Suprapubic skin (tissue), 4 donors: ENCODE results near the gene MED7. TPM values are rescaled to one million over a fixed set of nuclear protein-coding genes. Genes with fewer than 3 reads are reported as not detected.

Experiments
- DNase-seq, 2 donors: peaks; one replicate each; pipeline ENCODE4 v3.0.0-alpha.2; 2019; ENCODE audit warnings: low spot score in 2 of 2
- H3K27ac ChIP-seq: fragments of 200-600 bp; sonication (generic); one replicate; pipeline ENCODE4 v1.5.1; 2019
- H3K27me3 ChIP-seq: fragments of 200-600 bp; sonication (generic); one replicate; pipeline ENCODE4 v1.5.1; 2019
- H3K36me3 ChIP-seq: fragments of 200-600 bp; sonication (generic); one replicate; pipeline ENCODE4 v1.5.1; 2019
- H3K4me1 ChIP-seq: fragments of 200-600 bp; sonication (generic); one replicate; pipeline ENCODE4 v1.5.1; 2019
- H3K4me3 ChIP-seq: fragments of 200-600 bp; sonication (generic); one replicate; pipeline ENCODE4 v1.5.1; 2019; ENCODE audit warnings: mild to moderate bottlenecking
- H3K9me3 ChIP-seq: fragments of 200-600 bp; sonication (generic); one replicate; pipeline ENCODE4 v1.5.1; 2019
- CTCF ChIP-seq, 2 donors: fragments of 200-600 bp in 1 of 2; fragments of 450-650 bp in 1 of 2; sonication (generic) in 1 of 2; IDR thresholded peaks; one replicate each; pipeline ENCODE4 v1.5.1; 2016 to 2019; ENCODE audit warnings: antibody characterized with exemption in 2 of 2, mild to moderate bottlenecking in 1 of 2, moderate library complexity in 1 of 2
- EP300 ChIP-seq: sonication (generic); formaldehyde crosslinking; IDR thresholded peaks from one replicate; pipeline ENCODE4 v1.6.1; 2017; ENCODE audit warnings: antibody characterized with exemption
- POLR2A ChIP-seq, 2 donors: fragments of 450-650 bp; IDR thresholded peaks; one replicate each; pipeline ENCODE4 v1.6.1; 2017; ENCODE audit warnings: antibody characterized with exemption in 2 of 2, mild to moderate bottlenecking in 2 of 2, moderate library complexity in 2 of 2
- POLR2AphosphoS5 ChIP-seq, 3 donors: sonication (generic); formaldehyde crosslinking; IDR thresholded peaks; one replicate each; pipeline ENCODE4 v1.6.1; 2017; ENCODE audit warnings: antibody characterized with exemption in 3 of 3
- WGBS: methylation state at CpG from one replicate; pipeline ENCODE4 v1.1.5; 2018; 5-methylcytosine and 5-hydroxymethylcytosine counted together
- total RNA-seq, 4 donors: library from RNA; depleted of rRNA; stranded (reverse); fragments of >200 nt; gene quantifications; one replicate each; pipeline ENCODE4 v1.1.0, GENCODE V29; 2016

Gene MED7
- total RNA-seq, 4 donors from 2014 or later = 5.5 to 13.6 (median 8.9) TPM

- Histone ChIP-seq H3K9me3 (no peaks in the 10 kb centered on the region), H3K27ac (no peak overlapping the region), H3K4me1 (no peaks in the 10 kb centered on the region), H3K27me3 (no peaks in the 10 kb centered on the region), H3K36me3 (no peaks in the 10 kb centered on the region), H3K4me3 (no peak overlapping the region)
- no peak for DNase-seq
- TF ChIP-seq CTCF (IDR thresholded peaks at IDR 0.05) = no peak
- no peak for TF ChIP-seq POLR2A (IDR thresholded peaks at IDR 0.05)
- TF ChIP-seq POLR2AphosphoS5 (IDR thresholded peaks at IDR 0.05) = no peak
- TF ChIP-seq EP300 = no peak
- WGBS = 98% methylated on average over 8 of the region's 8 CpGs
Measured at GRCh38 chr5:157175071-157175612, 32.5 kb upstream of the MED7 start.

- Histone ChIP-seq H3K36me3 (no peaks in the 10 kb centered on the region), H3K4me3 (no peak overlapping the region), H3K9me3 (no peaks in the 10 kb centered on the region), H3K4me1 (no peaks in the 10 kb centered on the region), H3K27ac (no peak overlapping the region), H3K27me3 (no peaks in the 10 kb centered on the region)
- no peak for TF ChIP-seq CTCF (IDR thresholded peaks at IDR 0.05)
- TF ChIP-seq POLR2AphosphoS5 (IDR thresholded peaks at IDR 0.05) = no peak
- TF ChIP-seq POLR2A (IDR thresholded peaks at IDR 0.05) = no peak
- no peak for TF ChIP-seq EP300
- WGBS = 56% methylated on average over 2 of the region's 2 CpGs
- DNase-seq = no peak
Measured at GRCh38 chr5:157172403-157172802, 29.7 kb upstream of the MED7 start.

GRCh38 chr5:157168286-157168685 lies 25.6 kb upstream of the MED7 start:
- 91% methylated on average over 5 of the region's 5 CpGs for WGBS
- Histone ChIP-seq H3K27me3 (peaks cover 10% of the 10 kb centered on the region), H3K27ac (no peak overlapping the region), H3K4me1 (no peaks in the 10 kb centered on the region), H3K4me3 (no peak overlapping the region), H3K36me3 (no peaks in the 10 kb centered on the region), H3K9me3 (no peaks in the 10 kb centered on the region)
- TF ChIP-seq POLR2AphosphoS5 (IDR thresholded peaks at IDR 0.05) = no peak
- no peak for TF ChIP-seq EP300
- no peak for TF ChIP-seq POLR2A (IDR thresholded peaks at IDR 0.05)
- no peak for DNase-seq

GRCh38 chr5:157167214-157167621 lies 24.6 kb upstream of the MED7 start:
- TF ChIP-seq POLR2AphosphoS5 (IDR thresholded peaks at IDR 0.05) (no peak), EP300 (no peak), POLR2A (IDR thresholded peaks at IDR 0.05) (no peak), CTCF (IDR thresholded peaks at IDR 0.05) (no peak)
- 51% methylated on average over 4 of the region's 4 CpGs for WGBS
- H3K27ac ChIP-seq = no peak overlapping the region
- H3K9me3 ChIP-seq = no peaks in the 10 kb centered on the region
- H3K4me3 ChIP-seq = no peak overlapping the region
- DNase-seq = no peak
- H3K27me3 ChIP-seq = peaks cover 18% of the 10 kb centered on the region
- H3K36me3 ChIP-seq = no peaks in the 10 kb centered on the region
- no peaks in the 10 kb centered on the region for H3K4me1 ChIP-seq

- WGBS = 90% methylated on average over 7 of the region's 7 CpGs
Measured at GRCh38 chr5:157166214-157167213, 23.8 kb upstream of the MED7 start, which contains the start of gene GARIN3. TSS of gene GARIN3 (minus strand) at chr5:157166264. CDS start at chr5:157166168, 96 bp downstream.

GRCh38 chr5:157165668-157166067 lies 23.0 kb upstream of the MED7 start:
- Histone ChIP-seq H3K4me3 (no peak overlapping the region), H3K36me3 (no peaks in the 10 kb centered on the region), H3K4me1 (no peaks in the 10 kb centered on the region), H3K27me3 (peaks cover 18% of the 10 kb centered on the region), H3K9me3 (no peaks in the 10 kb centered on the region), H3K27ac (no peak overlapping the region)
- no peak for DNase-seq
- 90% methylated on average over 14 of the region's 14 CpGs for WGBS
- TF ChIP-seq POLR2AphosphoS5 (IDR thresholded peaks at IDR 0.05) = no peak
- no peak for TF ChIP-seq POLR2A (IDR thresholded peaks at IDR 0.05)
- no peak for TF ChIP-seq EP300
- TF ChIP-seq CTCF (IDR thresholded peaks at IDR 0.05) = no peak

More at GRCh38 chr5:157166214-157167213, 23.8 kb upstream of the MED7 start, which contains the start of gene GARIN3:
- H3K36me3 ChIP-seq = no peaks in the 10 kb centered on the region
- no peaks in the 10 kb centered on the region for H3K9me3 ChIP-seq
- H3K27ac ChIP-seq = no peak within 1 kb of the TSS
- H3K4me3 ChIP-seq = no peak within 1 kb of the TSS
- TF ChIP-seq POLR2AphosphoS5 (IDR thresholded peaks at IDR 0.05) (no peak), POLR2A (IDR thresholded peaks at IDR 0.05) (no peak), EP300 (no peak)
- no peak for DNase-seq
- H3K4me1 ChIP-seq = no peaks in the 10 kb centered on the region
- peaks cover 18% of the 10 kb centered on the region for H3K27me3 ChIP-seq
